Psoas muscle (tissue), 8 donors: ENCODE data around the gene ZNF337. TPM values are rescaled to one million over a fixed set of nuclear protein-coding genes. Genes with fewer than 3 reads are reported as not detected.
"Not testable (repeated sequence)": the region's sequence is repeated elsewhere in the genome, so short reads cannot be mapped to it uniquely, and the experiment has no call there.

Experiments
- ATAC-seq, 4 donors: fragments of 200-7000 bp; cut with Tn5 transposase; one replicate each; pipeline ENCODE4 v1.9.1; 2020; ENCODE audit warnings: moderate library complexity in 3 of 4, mild to moderate bottlenecking in 2 of 4
- DNase-seq, 2 donors: peaks; one replicate each; pipeline ENCODE4 v3.0.0-alpha.2; 2020
- H3K27ac ChIP-seq: fragments of 200-600 bp; one replicate; pipeline ENCODE4 v1.8.0; 2022
- H3K27me3 ChIP-seq, 3 donors: fragments of 200-600 bp in 1 of 3; one replicate each; pipeline versions ENCODE4 v1.6.1 to v1.8.0; 2013 to 2022; ENCODE audit warnings: low read length in 2 of 3, mild to moderate bottlenecking in 2 of 3, moderate library complexity in 1 of 3; ENCODE audit not compliant: insufficient read depth in 3 of 3
- H3K36me3 ChIP-seq, 2 donors: fragments of 200-600 bp in 1 of 2; one replicate each; pipeline versions ENCODE4 v1.6.1 to v1.8.0; 2013 to 2022; ENCODE audit warnings: low read depth in 1 of 2, mild to moderate bottlenecking in 1 of 2, moderate library complexity in 1 of 2; ENCODE audit not compliant: insufficient read depth in 1 of 2
- H3K4me1 ChIP-seq: fragments of 200-600 bp; one replicate; pipeline ENCODE4 v1.8.0; 2022
- H3K4me3 ChIP-seq: fragments of 200-600 bp; one replicate; pipeline ENCODE4 v1.8.0; 2022; ENCODE audit warnings: mild to moderate bottlenecking
- H3K9me3 ChIP-seq: fragments of 200-600 bp; one replicate; pipeline ENCODE4 v1.8.0; 2022
- WGBS, 3 donors: extraction: QIAGEN DNeasy Blood & Tissue Kit; methylation state at CpG; one replicate each; pipeline versions ENCODE4 v1.1.6 to v1.1.7; 2013; 5-methylcytosine and 5-hydroxymethylcytosine counted together
- intact Hi-C, 2 donors: fragments of 100-400 bp; cut with DNase I; formaldehyde crosslinking; loops; one replicate each; pipeline versions ENCODE4 v1.11.0 to v1.14.2; 2022
- polyA plus RNA-seq, 3 donors: library from polyadenylated mRNA; stranded (reverse); fragments of 200-250 nt; gene quantifications; one replicate each; pipeline ENCODE4 v1.2.3, GENCODE V29; 2013
- total RNA-seq, 4 donors: library from RNA; stranded (reverse); fragmentation: NEBNext Ultra II Directional in 2 of 4; extraction: Animal tissue kit (Norgen Biotek cat#: 25700) in 2 of 4; gene quantifications; one replicate each; pipeline versions ENCODE4 v1.2.1 to v1.2.4, GENCODE V29; 2021 to 2023
- TF ChIP-seq, protein P1 (sequence below): fragments of 200-600 bp; IDR thresholded peaks from one replicate; pipeline ENCODE4 v1.8.0; 2022; ENCODE audit warnings: antibody characterized with exemption
- donor health status: healthy with polysubstance abuse.
- donor health status: DM: no; HTN: no; CAD: no; lungs with moderate emphysema.
- donor health status: Bipolar disorder and iron deficiency.
- donor health status: healthy.
- donor health status: DM: yes; HTN: yes; CAD: no.
- donor health status: DM: no; HTN: no; CAD: no.
- donor health status: DM: no; HTN: no; CAD: no.
- donor health status: DM: yes; HTN: yes; CAD: no.

Gene ZNF337
- total and polyA plus RNA-seq, 7 donors: 4.1 to 12.5 (median 8.0) TPM

DNA sequence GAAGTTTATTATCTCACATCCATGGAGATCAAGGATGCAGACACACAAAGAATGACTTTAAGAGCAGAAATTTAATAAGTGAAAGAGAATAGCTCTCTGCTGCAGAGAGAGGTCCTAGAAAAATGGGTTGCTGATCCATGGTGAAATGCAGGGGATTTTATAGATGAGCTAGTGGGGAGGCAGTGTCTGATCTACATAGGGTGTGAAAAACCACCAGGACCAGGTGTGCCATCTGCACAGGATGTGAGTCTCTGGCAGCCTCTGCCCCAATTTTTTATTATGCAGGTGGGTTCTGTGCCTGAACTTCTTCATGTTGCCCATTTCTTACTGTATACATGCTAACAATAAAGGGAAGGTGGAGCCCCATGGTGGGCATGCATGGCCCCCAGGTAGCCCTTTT, 52.9 kb downstream of the ZNF337 start:
- H3K4me1 ChIP-seq: no peaks in the 10 kb centered on the region
- ATAC-seq (no peak), DNase-seq (no peak)
- H3K27ac ChIP-seq: no peak overlapping the region
- H3K9me3 ChIP-seq: no peaks in the 10 kb centered on the region
- intact Hi-C loops: no loop called here
- H3K36me3 ChIP-seq: no peaks in the 10 kb centered on the region
- no peaks in the 10 kb centered on the region for H3K27me3 ChIP-seq
- TF ChIP-seq, protein P1, sequence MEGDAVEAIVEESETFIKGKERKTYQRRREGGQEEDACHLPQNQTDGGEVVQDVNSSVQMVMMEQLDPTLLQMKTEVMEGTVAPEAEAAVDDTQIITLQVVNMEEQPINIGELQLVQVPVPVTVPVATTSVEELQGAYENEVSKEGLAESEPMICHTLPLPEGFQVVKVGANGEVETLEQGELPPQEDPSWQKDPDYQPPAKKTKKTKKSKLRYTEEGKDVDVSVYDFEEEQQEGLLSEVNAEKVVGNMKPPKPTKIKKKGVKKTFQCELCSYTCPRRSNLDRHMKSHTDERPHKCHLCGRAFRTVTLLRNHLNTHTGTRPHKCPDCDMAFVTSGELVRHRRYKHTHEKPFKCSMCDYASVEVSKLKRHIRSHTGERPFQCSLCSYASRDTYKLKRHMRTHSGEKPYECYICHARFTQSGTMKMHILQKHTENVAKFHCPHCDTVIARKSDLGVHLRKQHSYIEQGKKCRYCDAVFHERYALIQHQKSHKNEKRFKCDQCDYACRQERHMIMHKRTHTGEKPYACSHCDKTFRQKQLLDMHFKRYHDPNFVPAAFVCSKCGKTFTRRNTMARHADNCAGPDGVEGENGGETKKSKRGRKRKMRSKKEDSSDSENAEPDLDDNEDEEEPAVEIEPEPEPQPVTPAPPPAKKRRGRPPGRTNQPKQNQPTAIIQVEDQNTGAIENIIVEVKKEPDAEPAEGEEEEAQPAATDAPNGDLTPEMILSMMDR: no peak
- H3K4me3 ChIP-seq: no peak overlapping the region

DNA sequence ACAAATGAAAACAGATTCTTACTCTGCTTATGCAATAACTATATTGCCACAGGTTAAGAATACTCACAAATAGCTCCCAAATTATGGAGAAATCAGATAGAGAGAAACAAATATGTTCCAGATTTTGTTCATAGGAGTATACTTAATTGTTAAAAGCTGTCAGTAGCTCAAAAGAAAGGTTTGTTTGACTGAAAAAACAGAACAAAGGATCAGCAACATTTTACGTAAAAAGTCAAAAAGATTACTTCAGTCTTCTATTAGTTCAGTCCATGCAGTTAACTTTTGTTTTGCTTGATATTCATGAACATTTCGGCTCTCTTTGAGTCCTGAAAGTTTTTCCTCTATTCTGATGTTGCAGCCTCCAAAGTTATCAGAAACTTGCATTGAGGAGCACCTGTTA, 59.4 kb downstream of the ZNF337 start:
- Histone ChIP-seq H3K27ac (no peak overlapping the region), H3K36me3 (peaks cover 0 to 13% of the 10 kb centered on the region in 2 donors), H3K4me1 (no peaks in the 10 kb centered on the region), H3K4me3 (no peak overlapping the region), H3K9me3 (no peaks in the 10 kb centered on the region), H3K27me3 (no peaks in the 10 kb centered on the region)
- 95 to 96% (median 95%) methylated on average over 2 of the region's 2 CpGs for WGBS, 3 donors
- intact Hi-C loops: no loop called here
- ATAC-seq (no peak), DNase-seq (no peak)
- TF ChIP-seq, protein P1: no peak

DNA sequence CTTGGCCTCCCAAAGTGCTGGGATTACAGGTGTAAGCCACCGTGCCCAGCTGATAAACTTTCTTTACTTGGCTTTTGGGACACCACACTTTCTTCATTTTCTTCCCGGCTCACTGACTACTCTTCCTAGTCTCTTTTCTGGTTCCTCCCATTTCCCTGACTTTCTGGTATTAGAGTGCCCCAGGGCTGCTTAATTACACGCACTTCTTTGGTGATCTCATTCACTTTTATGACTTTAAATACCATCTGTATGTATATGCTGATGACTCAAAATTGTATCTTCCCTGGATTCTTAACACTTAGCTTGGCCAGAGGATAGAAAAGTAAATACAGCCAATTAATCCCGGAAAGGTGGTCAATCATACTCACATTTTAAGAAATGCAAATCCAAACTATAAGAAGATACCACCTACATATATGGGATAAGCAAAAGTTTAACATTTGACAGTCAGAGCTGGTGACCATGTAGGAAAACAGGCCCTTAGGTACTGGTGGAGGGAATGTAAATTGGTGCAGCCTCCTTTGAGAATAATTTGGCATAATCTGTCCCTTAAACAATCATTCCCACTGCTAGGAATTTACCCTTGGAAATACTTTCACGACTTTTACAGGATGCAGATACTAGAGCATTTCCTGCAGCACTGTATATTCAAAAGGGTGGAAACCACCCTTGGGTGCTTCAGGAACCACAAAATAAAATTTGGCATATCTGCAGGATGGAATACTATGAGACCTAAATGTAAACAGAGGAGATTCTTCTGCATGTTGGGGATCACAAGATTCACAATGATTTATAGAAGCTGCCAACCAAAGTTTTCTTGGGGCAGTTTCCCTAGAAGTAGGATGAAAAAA, 63.5 kb downstream of the ZNF337 start:
- no peak for DNase-seq
- intact Hi-C loops: no loop called here

DNA sequence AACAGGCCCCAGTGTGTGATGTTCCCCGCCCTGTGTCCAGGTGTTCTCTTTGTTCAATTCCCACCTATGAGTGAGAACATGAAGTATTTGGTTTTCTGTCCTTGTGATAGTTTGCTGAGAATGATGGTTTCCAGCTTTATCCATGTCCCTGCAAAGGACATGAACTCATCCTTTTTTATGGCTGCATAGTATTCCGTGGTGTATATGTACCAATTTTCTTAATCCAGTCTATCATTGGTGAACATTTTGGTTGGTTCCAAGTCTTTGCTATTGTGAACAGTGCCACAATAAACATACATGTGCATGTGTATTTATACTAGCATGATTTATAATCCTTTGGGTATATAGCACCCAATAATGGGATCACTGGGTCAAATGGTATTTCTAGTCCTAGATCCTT, 66.0 kb downstream of the ZNF337 start:
- intact Hi-C loops, H3K27ac ChIP-seq: not testable (repeated sequence)
- 95 to 98% (median 95%) methylated on average over 2 of the region's 2 CpGs for WGBS, 3 donors

More for the DNA sequence above, 63.5 kb downstream of the ZNF337 start:
- H3K9me3 ChIP-seq: no peaks in the 10 kb centered on the region
- H3K27me3 ChIP-seq: no peaks in the 10 kb centered on the region
- H3K4me3 ChIP-seq: no peak overlapping the region
- no peak overlapping the region for H3K27ac ChIP-seq
- no peaks in the 10 kb centered on the region for H3K4me1 ChIP-seq
- no peak for ATAC-seq
- peaks cover 0 to 13% of the 10 kb centered on the region in 2 donors for H3K36me3 ChIP-seq
- TF ChIP-seq, protein P1: no peak
- WGBS, 3 donors: 67 to 89% (median 89%) methylated on average over 5 of the region's 5 CpGs

DNA sequence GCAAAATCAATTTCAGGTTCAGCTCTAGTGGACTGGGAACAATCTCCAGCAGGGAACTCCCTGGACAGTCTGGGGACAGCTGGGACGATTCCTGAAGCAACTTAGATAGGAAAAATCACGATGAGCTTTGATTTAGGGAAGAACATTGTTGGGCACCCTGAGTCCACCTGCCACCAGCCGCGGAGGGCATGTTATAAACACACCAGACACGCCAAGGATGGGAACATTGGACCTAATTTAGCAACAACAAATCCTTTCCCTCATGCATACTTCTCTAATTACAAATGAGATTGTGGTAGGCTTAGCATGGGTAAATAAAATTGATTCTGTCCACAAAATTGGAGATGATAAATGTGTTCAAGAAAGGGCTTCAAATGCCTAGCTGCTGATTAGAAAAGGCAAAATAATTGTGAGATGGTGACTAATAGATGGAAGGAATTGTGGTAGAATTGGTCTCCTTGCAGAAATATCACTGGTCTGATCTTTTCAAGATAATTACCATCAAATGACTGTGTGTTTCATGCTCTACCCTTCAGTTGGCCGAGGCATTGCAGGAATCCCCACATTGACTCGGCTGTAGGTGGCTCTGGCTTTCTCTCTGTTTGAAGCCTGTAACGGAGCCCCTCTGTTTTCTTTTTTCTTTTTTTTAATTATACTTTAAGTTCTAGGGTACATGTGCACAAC, 66.7 kb downstream of the ZNF337 start:
- Histone ChIP-seq H3K27ac (no peak overlapping the region), H3K36me3 (peaks cover 0 to 9% of the 10 kb centered on the region in 2 donors), H3K4me1 (no peaks in the 10 kb centered on the region), H3K9me3 (no peaks in the 10 kb centered on the region), H3K27me3 (no peaks in the 10 kb centered on the region), H3K4me3 (no peak overlapping the region)
- intact Hi-C loops: loop anchor here in 1 of 2 donors (10.0 kb wide), 1 partner anchor 65 kb away; the partner anchor contains the start of gene ZNF337
- no peak for ATAC-seq
- TF ChIP-seq, protein P1: no peak
- DNase-seq: no peak
- WGBS, 3 donors: 39 to 60% (median 44%) methylated on average over 8 of the region's 8 CpGs

More for the DNA sequence above, 66.0 kb downstream of the ZNF337 start:
- not testable (repeated sequence) for DNase-seq, ATAC-seq, H3K4me3 ChIP-seq, H3K9me3 ChIP-seq, H3K4me1 ChIP-seq, H3K36me3 ChIP-seq, H3K27me3 ChIP-seq
